Measurements from ENCODE around the gene MARCHF4. TPM values are rescaled to one million over a fixed set of nuclear protein-coding genes. Genes with fewer than 3 reads are reported as not detected.

Gene MARCHF4
- total RNA-seq, 1 donor from 2014 or later = 6.1 TPM

GRCh38 chr2:216328347-216328746 lies 43.9 kb downstream of the MARCHF4 start:
- Mint-ChIP-seq H3K4me1 (ENCODE audit: low read depth) (no peaks in the 10 kb centered on the region), H3K27me3 (ENCODE audit: low read depth) (no peaks in the 10 kb centered on the region), H3K36me3 (ENCODE audit: low read depth) (no peaks in the 10 kb centered on the region), H3K27ac (ENCODE audit: unreplicated experiment) (no peak overlapping the region), H3K9me3 (ENCODE audit: low read depth) (no peaks in the 10 kb centered on the region), H3K4me3 (ENCODE audit: unreplicated experiment) (no peak overlapping the region)
- TF ChIP-seq, protein P1, sequence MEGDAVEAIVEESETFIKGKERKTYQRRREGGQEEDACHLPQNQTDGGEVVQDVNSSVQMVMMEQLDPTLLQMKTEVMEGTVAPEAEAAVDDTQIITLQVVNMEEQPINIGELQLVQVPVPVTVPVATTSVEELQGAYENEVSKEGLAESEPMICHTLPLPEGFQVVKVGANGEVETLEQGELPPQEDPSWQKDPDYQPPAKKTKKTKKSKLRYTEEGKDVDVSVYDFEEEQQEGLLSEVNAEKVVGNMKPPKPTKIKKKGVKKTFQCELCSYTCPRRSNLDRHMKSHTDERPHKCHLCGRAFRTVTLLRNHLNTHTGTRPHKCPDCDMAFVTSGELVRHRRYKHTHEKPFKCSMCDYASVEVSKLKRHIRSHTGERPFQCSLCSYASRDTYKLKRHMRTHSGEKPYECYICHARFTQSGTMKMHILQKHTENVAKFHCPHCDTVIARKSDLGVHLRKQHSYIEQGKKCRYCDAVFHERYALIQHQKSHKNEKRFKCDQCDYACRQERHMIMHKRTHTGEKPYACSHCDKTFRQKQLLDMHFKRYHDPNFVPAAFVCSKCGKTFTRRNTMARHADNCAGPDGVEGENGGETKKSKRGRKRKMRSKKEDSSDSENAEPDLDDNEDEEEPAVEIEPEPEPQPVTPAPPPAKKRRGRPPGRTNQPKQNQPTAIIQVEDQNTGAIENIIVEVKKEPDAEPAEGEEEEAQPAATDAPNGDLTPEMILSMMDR (IDR thresholded peaks at IDR 0.05) = peak; percentile 63
- DNase-seq (ENCODE audit: low spot score) = no peak

- no peaks in the 10 kb centered on the region for H3K4me1 Mint-ChIP-seq (ENCODE audit: low read depth)
- H3K27me3 Mint-ChIP-seq (ENCODE audit: low read depth) = no peaks in the 10 kb centered on the region
- no peak for DNase-seq (ENCODE audit: low spot score)
- no peak overlapping the region for H3K27ac Mint-ChIP-seq (ENCODE audit: unreplicated experiment)
- TF ChIP-seq, protein P1 (IDR thresholded peaks at IDR 0.05) = no peak
- no peaks in the 10 kb centered on the region for H3K36me3 Mint-ChIP-seq (ENCODE audit: low read depth)
- H3K4me3 Mint-ChIP-seq (ENCODE audit: unreplicated experiment) = no peak overlapping the region
- H3K9me3 Mint-ChIP-seq (ENCODE audit: low read depth) = no peaks in the 10 kb centered on the region
Observed at GRCh38 chr2:216327447-216327935, 44.8 kb downstream of the MARCHF4 start.

Other genes with a start within 250 kb of the MARCHF4 start
- gene SMARCAL1, start 40.0 kb upstream of the MARCHF4 start, total RNA-seq = 23.7 to 26.3 TPM (median 25.8 TPM) in 3 replicates
- 2,015 to 2,317 TPM (median 2,049 TPM) in 3 replicates for gene RPL37A, start 126.4 kb upstream of the MARCHF4 start, total RNA-seq

Data from chondrocyte (in vitro differentiated cells).